ENCODE results near the gene DTX2.
"Not testable (repeated sequence)": the region's sequence is repeated elsewhere in the genome, so short reads cannot be mapped to it uniquely, and the experiment has no call there.

The DTX2 gene

DNA sequence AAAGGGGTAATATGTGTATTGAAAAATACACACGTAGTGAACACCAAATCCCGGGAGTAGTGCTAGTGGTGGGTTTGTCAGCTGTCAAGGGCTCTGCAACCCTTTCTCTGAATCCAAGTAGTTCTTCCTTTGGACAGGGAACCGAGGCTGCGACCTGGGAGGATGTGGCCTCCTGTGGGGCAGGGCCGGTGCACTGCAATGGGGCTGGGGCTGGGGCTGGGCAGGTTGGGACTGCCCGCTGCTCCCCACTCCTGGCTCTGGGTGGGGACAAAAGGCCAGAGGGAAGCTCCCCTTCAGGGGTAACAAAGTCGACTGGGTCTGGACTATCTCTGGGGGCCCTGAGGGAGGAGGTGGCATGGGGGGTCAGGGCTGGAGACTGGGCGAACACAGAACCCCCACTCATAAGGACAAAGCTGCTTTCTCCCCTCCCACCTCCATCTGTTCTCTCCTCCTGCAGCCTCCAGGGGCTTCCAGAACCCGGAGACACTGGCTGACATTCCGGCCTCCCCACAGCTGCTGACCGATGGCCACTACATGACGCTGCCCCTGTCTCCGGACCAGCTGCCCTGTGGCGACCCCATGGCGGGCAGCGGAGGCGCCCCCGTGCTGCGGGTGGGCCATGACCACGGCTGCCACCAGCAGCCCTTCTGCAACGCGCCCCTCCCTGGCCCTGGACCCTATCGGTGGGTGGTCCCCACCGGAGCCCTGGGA is 49.8 kb downstream of the DTX2 start:
- in situ Hi-C loops (cut with HindIII; ENCODE audit: low sequenced_read_pairs): not testable (repeated sequence)

DNA sequence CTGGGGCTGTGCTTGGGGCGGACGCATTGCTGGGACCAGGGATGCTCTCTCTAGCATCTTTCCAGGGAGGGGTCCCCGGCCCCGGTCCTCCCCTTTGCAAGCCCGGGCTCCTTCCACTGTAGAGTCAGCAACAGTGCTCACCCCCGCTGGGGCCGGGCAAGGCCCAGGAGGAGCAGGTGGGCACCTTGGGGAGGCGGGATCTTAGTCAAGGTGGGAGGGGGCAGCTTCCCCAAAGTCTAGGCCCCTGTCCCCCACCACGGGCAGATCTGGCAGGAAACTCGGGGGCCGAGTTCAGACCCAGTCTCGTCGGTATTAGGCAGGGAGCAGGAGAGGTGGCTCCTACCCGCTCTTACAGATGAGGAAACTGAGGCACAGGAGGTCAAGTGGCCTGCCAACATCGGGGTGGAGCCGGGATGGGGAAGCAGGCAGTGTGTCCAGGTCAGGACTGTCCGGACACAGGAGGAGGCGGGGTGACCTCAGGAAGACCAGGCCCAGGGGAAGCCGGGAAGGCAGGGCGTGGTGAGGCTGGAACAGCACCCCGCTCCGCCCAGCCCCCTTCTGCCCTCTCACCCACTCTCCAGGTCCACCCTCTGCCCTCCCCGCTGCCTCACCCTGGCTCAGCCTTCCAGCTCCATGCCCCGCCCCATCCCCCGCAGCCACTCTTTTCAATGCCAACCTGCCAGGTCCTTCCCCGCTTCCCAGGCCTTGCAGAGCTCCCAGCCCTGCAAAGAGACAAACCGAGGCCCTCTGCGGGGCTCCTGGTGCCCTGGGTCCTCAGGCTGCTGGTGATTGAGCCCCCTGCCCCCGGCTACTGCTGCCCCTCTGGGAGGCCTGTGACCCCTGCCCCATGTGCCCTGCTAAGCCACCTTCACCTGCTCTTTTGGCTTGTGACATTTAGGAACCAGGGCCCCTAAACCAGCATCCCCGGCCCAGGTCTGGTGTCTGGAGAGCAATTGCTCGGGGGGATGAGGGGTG is 50.7 kb downstream of the DTX2 start:
- in situ Hi-C loops (cut with HindIII; ENCODE audit: low sequenced_read_pairs): not testable (repeated sequence)

GRCh38 chr7:76512941-76513816 is 51.7 kb downstream of the DTX2 start:
- in situ Hi-C loops (cut with HindIII; ENCODE audit: low sequenced_read_pairs): no loop called here

GRCh38 chr7:76513817-76514799 is 52.6 kb downstream of the DTX2 start:
- in situ Hi-C loops (cut with HindIII; ENCODE audit: low sequenced_read_pairs): no loop called here

GRCh38 chr7:76514926-76515771 is 53.6 kb downstream of the DTX2 start:
- in situ Hi-C loops (cut with HindIII; ENCODE audit: low sequenced_read_pairs): no loop called here

DNA sequence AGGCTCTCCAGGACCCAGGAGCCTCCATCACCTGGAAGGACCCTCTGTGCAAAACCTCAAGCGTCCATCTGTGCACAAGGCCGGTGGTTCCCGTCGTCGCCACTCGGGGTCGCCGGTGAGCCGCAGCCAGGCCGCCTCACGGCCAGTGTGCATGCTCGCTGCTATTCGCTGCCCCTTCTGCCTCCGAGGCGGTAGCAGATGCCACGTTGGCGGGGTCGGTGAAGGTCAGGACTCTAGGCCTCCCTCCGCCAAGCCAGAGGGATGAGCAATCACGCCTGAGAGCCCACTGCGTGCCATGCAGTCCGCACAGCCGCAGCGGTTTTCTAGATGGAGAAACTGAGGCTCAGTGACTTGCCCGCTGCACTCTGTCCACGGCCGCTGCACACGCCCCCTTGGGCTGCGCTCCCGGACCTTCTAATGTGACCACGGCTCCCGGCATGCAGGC is 54.5 kb downstream of the DTX2 start:
- in situ Hi-C loops (cut with HindIII; ENCODE audit: low sequenced_read_pairs): no loop called here

GRCh38 chr7:76516932-76517331 is 55.4 kb downstream of the DTX2 start:
- in situ Hi-C loops (cut with HindIII; ENCODE audit: low sequenced_read_pairs): not testable (repeated sequence)

DNA sequence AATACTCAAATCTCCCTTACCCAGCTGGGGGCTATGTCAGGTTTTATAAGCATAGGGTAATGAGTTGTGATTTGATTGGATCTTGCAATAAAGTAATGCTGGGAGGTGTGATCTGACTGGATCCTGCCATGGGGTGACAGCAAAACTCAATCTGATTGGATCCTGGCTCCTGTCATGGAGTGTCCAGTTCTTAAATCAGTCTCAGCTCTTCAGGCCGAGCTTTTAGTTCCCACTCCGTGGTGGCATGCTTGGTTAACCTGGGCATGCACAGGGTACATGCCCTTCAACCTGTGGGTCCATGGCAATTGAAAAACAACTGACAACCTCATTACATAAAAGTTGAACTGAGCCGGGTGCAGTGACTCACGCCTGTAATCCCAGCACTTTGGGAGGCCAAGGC is 64.7 kb downstream of the DTX2 start:
- in situ Hi-C loops (cut with HindIII; ENCODE audit: low sequenced_read_pairs): not testable (repeated sequence)

DNA sequence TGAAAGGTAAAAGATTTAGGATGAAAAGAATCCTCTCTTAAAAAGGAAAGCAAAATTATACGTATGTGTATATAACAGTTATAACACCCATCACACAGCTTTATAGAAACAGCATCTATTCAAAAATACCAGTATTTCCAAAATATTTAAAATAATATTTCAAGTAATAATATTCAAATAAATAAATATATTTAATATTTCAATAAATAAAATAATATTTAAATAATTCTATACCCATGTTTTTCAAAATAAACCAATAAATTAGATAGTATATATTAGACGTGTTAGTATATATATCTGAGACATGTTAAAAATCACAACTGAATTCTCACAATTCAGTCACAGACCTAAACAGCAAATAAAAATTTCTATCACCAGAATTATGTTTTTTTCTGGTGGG is 70.1 kb downstream of the DTX2 start:
- in situ Hi-C loops (cut with HindIII; ENCODE audit: low sequenced_read_pairs): not testable (repeated sequence)

DNA sequence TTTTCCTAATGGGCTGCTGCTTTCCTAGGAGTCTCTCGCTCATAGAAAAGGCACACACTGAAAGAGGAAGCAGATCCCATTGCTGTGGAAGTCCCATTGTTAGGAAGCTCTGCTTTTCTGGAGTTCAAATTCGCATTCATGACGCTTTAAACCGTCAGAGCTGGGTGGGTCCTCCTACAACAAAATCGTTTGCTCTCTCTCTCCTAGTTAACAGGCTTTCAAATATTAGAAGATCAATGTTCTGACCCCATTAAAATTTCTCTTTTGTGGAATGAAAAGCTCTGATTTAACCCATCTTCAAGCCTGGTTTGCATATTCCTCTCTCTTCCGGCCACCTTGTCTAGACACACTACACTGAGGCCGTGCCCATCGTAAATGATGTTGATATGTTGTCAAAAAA is 81.7 kb downstream of the DTX2 start, which contains the start of gene SPDYE16:
Gene SPDYE16, minus strand, starts transcription at position 101 of the 400 bp plus-strand sequence. CDS start 1,838 bp downstream, outside the sequence.
- in situ Hi-C loops (cut with HindIII; ENCODE audit: low sequenced_read_pairs): not testable (repeated sequence)

DNA sequence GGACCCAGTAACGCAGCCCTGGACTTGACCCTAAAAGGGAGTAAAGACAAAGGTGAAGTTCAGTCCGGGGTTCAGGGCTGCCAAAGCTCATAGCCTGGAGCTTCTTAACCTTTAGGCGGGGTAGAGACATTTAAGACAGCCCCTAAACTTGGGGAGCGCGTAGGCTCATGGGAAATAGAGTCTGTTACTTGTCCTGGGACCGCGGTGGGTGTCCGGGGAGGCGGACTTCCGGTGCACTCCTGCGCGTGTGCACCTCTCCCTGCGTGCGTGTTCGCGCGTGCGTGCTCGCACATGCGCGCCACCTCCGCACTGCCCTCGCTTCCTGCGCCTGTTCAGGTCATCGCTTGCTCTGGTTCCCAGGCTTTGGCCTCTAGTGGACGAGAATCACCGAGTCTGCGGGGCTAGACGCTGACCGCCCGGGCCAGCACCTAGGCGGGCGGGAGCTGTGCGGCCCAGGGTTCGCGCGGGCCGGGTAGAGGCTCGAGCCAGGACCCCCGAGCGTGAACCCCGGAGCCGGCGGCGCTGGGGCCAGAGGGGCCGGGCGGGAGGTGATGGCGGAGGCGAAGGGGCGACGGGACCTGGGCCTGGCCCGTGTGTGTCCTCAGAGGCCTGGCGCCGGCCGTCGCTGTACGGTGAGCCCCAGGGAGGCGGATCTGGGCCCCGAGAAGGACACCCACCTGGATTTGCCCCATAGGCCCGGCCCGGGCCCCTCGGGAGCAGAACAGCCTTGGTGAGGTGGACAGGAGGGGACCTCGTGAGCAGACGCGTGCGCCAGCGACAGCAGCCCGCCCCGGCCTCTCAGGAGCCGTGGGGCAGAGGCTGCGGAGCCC is 87.7 kb downstream of the DTX2 start:
- in situ Hi-C loops (cut with HindIII; ENCODE audit: low sequenced_read_pairs): not testable (repeated sequence)

- in situ Hi-C loops (cut with HindIII; ENCODE audit: low sequenced_read_pairs): not testable (repeated sequence)
Observed at GRCh38 chr7:76549855-76550248, 88.3 kb downstream of the DTX2 start.

DNA sequence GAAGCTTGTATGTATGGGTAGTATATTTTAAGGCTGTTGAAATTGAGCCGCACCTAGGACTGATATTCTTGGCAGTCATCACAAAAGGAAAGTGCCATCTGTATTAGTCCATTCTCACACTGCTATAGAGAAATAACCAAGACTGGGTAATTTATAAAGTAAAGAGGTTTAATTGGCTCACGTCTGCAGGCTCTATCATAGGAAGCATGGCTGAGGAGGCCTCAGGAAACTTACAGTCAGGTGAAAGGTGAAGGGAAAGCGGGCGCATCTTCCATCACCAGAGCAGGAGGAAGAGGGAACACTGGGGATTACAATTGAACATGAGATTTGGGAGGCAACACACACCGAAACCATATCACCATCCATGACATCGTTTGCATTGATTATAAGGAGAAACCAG is 90.5 kb downstream of the DTX2 start:
- in situ Hi-C loops (cut with HindIII; ENCODE audit: low sequenced_read_pairs): not testable (repeated sequence)
